B cell (primary cell): ENCODE measurements around the gene NDUFB10. TPM values are rescaled to one million over a fixed set of nuclear protein-coding genes. Genes with fewer than 3 reads are reported as not detected.

Experiments
- ATAC-seq: fragments of 200-7000 bp; cut with Tn5 transposase; one replicate; pipeline ENCODE4 v1.10.0; 2021; ENCODE audit warnings: low read depth, mild to moderate bottlenecking, moderate number of reproducible peaks, moderate library complexity
- CTCF ChIA-PET: fragments of 350-600 bp; sonication (Branson Sonifier 250); formaldehyde crosslinking; loops from one replicate; lab custom pipeline; 2021; ENCODE audit warnings: antibody characterized with exemption, inconsistent platforms; lab: Charles Lee
- POLR2A ChIA-PET: fragments of 350-600 bp; sonication (Branson Sonifier 250); formaldehyde crosslinking; loops from one replicate; lab custom pipeline; 2021; ENCODE audit warnings: antibody characterized with exemption; lab: Charles Lee
- DNase-seq: peaks from one replicate; pipeline ENCODE4 v3.0.0; 2013
- H2AFZ ChIP-seq: 2 replicates; pipeline ENCODE4 v1.6.1; 2012; ENCODE audit warnings: mild to moderate bottlenecking, low read depth, low read length; ENCODE audit not compliant: insufficient read depth, poor library complexity, severe bottlenecking
- H3K27ac ChIP-seq, 2 donors: 1 replicate in 1 of 2; 2 replicates in 1 of 2; pipeline ENCODE4 v1.5.1; 2012 to 2013; ENCODE audit warnings: low read length in 2 of 2, mild to moderate bottlenecking in 2 of 2, moderate library complexity in 1 of 2
- H3K27me3 ChIP-seq, 4 experiments: fragments of 200-600 bp in 1 of 4; sonication (generic) in 1 of 4; replicated peaks in 1 of 4; 1 replicate in 2 of 4; 2 replicates in 2 of 4; pipeline versions ENCODE4 v1.6.1 to v1.7.0; 2013 to 2016; ENCODE audit warnings: low read length in 3 of 4, mild to moderate bottlenecking in 2 of 4, mixed read lengths in 1 of 4, moderate library complexity in 1 of 4; ENCODE audit not compliant: insufficient read depth in 4 of 4, control insufficient read depth in 3 of 4; ENCODE audit errors: control extremely low read depth in 1 of 4
- H3K36me3 ChIP-seq, 2 experiments: replicated peaks in 1 of 2; 1 replicate in 1 of 2; 2 replicates in 1 of 2; pipeline versions ENCODE4 v1.6.1 to v1.7.1; 2013; ENCODE audit warnings: low read length in 1 of 2; ENCODE audit not compliant: insufficient read depth in 2 of 2, control insufficient read depth in 1 of 2; ENCODE audit errors: control extremely low read depth in 1 of 2, extremely low read depth in 1 of 2
- H3K4me1 ChIP-seq, 2 donors: fragments of 200-600 bp in 1 of 2; sonication (generic) in 1 of 2; 1 replicate in 1 of 2; 2 replicates in 1 of 2; pipeline versions ENCODE4 v1.5.1 to v1.6.1; 2013 to 2017; ENCODE audit warnings: low read length in 2 of 2; ENCODE audit not compliant: control insufficient read depth in 2 of 2, insufficient read depth in 2 of 2
- H3K4me2 ChIP-seq: replicated peaks from 2 replicates; pipeline ENCODE3; 2012; ENCODE audit warnings: mild to moderate bottlenecking, low read depth, low read length; ENCODE audit not compliant: poor library complexity, severe bottlenecking
- H3K4me3 ChIP-seq, 5 experiments: fragments of 200-600 bp in 1 of 5; sonication (generic) in 1 of 5; 1 replicate in 3 of 5; 2 replicates in 2 of 5; pipeline versions ENCODE4 v1.5.1 to v1.7.0; 2011 to 2016; ENCODE audit warnings: low read length in 4 of 5, mild to moderate bottlenecking in 4 of 5, low read depth in 2 of 5, control low read depth in 1 of 5, moderate library complexity in 1 of 5; ENCODE audit not compliant: insufficient read depth in 1 of 5; ENCODE audit errors: control extremely low read depth in 1 of 5, extremely low read depth in 1 of 5
- H3K79me2 ChIP-seq: fragments of 200-600 bp; sonication (generic); one replicate; pipeline ENCODE4 v1.6.0; 2016; ENCODE audit warnings: low read length; ENCODE audit not compliant: control insufficient read depth, insufficient read depth
- H3K9ac ChIP-seq: fragments of 200-600 bp; sonication (generic); 2 replicates; pipeline ENCODE4 v1.6.1; 2017; ENCODE audit warnings: mild to moderate bottlenecking, low read length, moderate library complexity
- H3K9me3 ChIP-seq, 3 donors: one replicate each; pipeline versions ENCODE4 v1.6.1 to v1.7.1; 2013; ENCODE audit warnings: low read length in 2 of 3; ENCODE audit not compliant: control insufficient read depth in 2 of 3, insufficient read depth in 1 of 3; ENCODE audit errors: control extremely low read depth in 1 of 3
- H4K20me1 ChIP-seq: 2 replicates; pipeline ENCODE4 v1.6.0; 2012; ENCODE audit warnings: mild to moderate bottlenecking, low read length; ENCODE audit not compliant: insufficient read depth, control insufficient read depth, poor library complexity, severe bottlenecking
- H3K27ac Mint-ChIP-seq: one replicate; pipeline ENCODE4 v1.8.0; 2021; ENCODE audit warnings: mixed read lengths
- H3K27me3 Mint-ChIP-seq: one replicate; pipeline ENCODE4 v1.8.0; 2021; ENCODE audit warnings: mixed read lengths
- H3K4me1 Mint-ChIP-seq: one replicate; pipeline ENCODE4 v1.8.0; 2021; ENCODE audit warnings: mixed read lengths
- H3K4me3 Mint-ChIP-seq: one replicate; pipeline ENCODE4 v1.8.0; 2021; ENCODE audit warnings: mixed read lengths
- H3K9me3 Mint-ChIP-seq: one replicate; pipeline ENCODE4 v1.8.0; 2022; ENCODE audit warnings: mixed read lengths; ENCODE audit not compliant: insufficient read depth
- CTCF ChIP-seq: fragments of 200-600 bp; IDR thresholded peaks from one replicate; pipeline ENCODE4 v1.8.0; 2022; ENCODE audit warnings: antibody characterized with exemption, mild to moderate bottlenecking
- EZH2 ChIP-seq: IDR thresholded peaks from 2 replicates; pipeline ENCODE4 v1.6.1; 2012; ENCODE audit warnings: borderline replicate concordance, low read depth, mild to moderate bottlenecking, moderate library complexity, low read length; ENCODE audit not compliant: insufficient read depth, poor library complexity, severe bottlenecking
- WGBS: methylation state at CpG from one replicate; pipeline ENCODE4 v1.1.5; 2013; ENCODE audit warnings: missing lambda C conversion rate; ENCODE audit not compliant: insufficient coverage; 5-methylcytosine and 5-hydroxymethylcytosine counted together
- intact Hi-C: fragments of 100-400 bp; cut with micrococcal nuclease; formaldehyde crosslinking; loops from one replicate; pipeline ENCODE4 v1.10.0; 2022
- polyA plus RNA-seq: library from polyadenylated mRNA; depleted of rRNA; stranded (reverse); fragments of >200 nt; gene quantifications from 2 replicates; pipeline ENCODE4 v1.2.3, GENCODE V29; 2012
- total RNA-seq, 2 donors: library from RNA; stranded (reverse); fragments of 120-200 nt in 1 of 2; gene quantifications; 1 replicate in 1 of 2; 2 replicates in 1 of 2; pipeline versions ENCODE4 v1.2.3 to v1.2.4, GENCODE V29; 2013 to 2022

NDUFB10 gene
- total and polyA plus RNA-seq, 2 donors (not counting 1 experiment from before 2014, with no cell fraction given) = 70.4 to 92.6 TPM

DNA sequence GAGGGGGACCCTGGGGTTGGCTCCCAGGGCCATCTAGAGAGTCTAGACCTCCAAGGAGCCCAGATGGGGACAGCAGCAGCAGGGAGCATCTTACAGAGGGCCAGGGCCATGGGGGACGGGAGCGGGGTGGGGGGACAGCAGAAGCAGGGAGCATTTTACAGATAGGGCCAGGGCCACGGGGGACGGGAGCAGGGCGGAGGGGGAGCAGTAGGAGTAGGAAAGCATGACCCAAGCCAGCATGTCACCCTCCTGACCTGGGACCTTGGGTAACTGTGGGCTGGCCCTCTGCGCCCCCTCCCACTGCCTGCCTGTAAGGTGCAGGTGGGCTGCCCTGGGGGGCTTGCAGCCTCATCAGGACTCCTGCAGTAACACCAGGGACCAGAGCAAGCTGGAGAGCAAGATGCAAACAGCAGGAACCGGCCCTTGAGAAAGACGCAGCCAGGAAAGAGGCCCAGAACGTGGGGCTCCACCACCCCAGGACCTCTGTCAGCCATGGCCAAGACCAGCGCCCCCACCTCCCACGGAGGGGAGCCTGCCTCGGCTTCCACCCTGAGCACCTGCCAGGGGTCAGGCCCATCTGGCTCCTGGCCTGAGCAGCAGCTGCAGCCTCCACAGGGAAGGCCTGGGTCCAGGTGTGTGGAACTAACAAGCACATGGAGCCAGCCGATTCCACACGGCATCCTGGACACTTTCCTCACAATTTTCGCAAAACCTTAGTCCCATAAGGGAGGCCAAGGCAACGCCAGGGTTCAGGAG, 47.9 kb downstream of the NDUFB10 start:
- ChIA-PET POLR2A (interaction anchor here (0.7 kb wide), 1 partner anchor 145 kb away, joined by 4 read pairs; no protein-coding TSS in a partner anchor), CTCF (interaction anchor here (1.8 kb wide), 1 partner anchor 133 kb away, joined by 10 read pairs; no protein-coding TSS in a partner anchor)
- peaks cover 42 to 56% of the 10 kb centered on the region in 2 donors for H3K4me1 ChIP-seq
- Mint-ChIP-seq H3K4me1 (peaks cover 47% of the 10 kb centered on the region), H3K9me3 (no peaks in the 10 kb centered on the region), H3K27me3 (no peaks in the 10 kb centered on the region), H3K4me3 (peak overlapping the region; percentile 82), H3K27ac (no peak overlapping the region)
- H3K27ac ChIP-seq = no peak overlapping the region
- DNase-seq = no peak
- TF ChIP-seq CTCF (no peak), EZH2 (no peak)
- ATAC-seq = no peak
- no peaks in the 10 kb centered on the region for H3K9me3 ChIP-seq
- H4K20me1 ChIP-seq = peaks cover 70% of the 10 kb centered on the region
- H3K36me3 ChIP-seq = peaks cover 0 to 21% of the 10 kb centered on the region in 2 experiments
- intact Hi-C loops = no loop called here
- H3K4me2 ChIP-seq = peak overlapping the region; percentile 77
- H3K9ac ChIP-seq = peak overlapping the region; percentile 15
- H3K4me3 ChIP-seq = no peak overlapping the region
- H2AFZ ChIP-seq = no peak overlapping the region
- H3K79me2 ChIP-seq = peaks cover 74% of the 10 kb centered on the region
- WGBS = 66% methylated on average over 12 of the region's 16 CpGs
- no peaks in the 10 kb centered on the region for H3K27me3 ChIP-seq
